DMS79 (cell line): ENCODE measurements around the gene TEX11.
"Not testable (repeated sequence)": the region's sequence is repeated elsewhere in the genome, so short reads cannot be mapped to it uniquely, and the experiment has no call there.

Source experiments
- DNase-seq: peaks from one replicate; lab custom pipeline; 2025; lab: John Stamatoyannopoulos, UW

TEX11 gene

DNA sequence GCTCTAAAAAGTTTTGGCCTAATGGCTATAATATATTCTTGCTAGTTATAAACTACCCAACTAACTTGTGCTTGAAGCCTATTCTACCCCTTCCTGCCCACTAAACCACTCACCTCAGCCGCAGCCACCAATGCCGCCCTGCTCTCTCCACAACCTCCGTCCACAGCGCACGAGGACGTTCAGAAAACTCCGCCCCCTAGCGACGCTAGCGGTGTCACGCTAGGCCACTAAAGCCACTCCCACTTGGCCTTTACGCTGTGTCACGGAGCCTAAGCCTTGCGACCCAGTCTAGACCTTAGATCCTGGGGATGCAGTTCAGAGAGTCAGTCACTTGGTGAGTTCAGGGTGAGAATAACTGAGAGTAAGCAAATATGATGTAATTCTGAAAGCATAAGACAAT lies at the start of gene TEX11:
Gene TEX11, minus strand, starts transcription at position 171 of the 400 bp plus-strand sequence. CDS start 922 bp downstream, outside the sequence.
- DNase-seq, result no peak

GRCh38 chrX:70954871-70955270 lies 46.4 kb upstream of the TEX11 start:
- no peak for DNase-seq

DNA sequence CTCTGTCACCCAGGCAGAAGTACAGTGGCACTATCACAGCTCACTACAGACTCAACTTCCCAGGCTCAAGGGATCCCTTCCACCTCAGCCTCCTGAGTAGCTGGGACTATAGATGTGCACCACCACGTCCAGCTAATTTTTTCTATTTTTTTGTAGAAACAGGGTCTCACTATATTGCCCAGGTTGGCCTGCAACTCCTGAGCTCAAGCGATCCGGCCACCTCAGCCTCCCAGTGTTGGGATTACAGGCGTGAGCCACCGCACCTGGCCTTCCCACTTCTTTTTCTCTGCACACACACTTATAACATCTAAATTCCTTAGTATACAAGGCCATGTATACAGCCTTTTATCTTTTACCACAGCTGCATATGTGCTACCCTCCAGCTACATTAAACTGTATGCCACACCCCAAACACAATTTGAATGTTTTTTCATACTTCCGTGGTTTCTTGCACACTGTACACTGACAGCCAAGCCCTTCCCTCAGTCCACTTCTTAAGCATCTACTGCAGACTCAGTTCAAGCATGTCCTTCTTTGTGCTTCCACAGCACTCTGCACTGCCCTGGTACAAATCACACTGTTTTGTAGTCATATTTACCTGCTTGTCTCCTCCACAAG lies 15.9 kb upstream of the TEX11 start:
- no peak for DNase-seq

DNA sequence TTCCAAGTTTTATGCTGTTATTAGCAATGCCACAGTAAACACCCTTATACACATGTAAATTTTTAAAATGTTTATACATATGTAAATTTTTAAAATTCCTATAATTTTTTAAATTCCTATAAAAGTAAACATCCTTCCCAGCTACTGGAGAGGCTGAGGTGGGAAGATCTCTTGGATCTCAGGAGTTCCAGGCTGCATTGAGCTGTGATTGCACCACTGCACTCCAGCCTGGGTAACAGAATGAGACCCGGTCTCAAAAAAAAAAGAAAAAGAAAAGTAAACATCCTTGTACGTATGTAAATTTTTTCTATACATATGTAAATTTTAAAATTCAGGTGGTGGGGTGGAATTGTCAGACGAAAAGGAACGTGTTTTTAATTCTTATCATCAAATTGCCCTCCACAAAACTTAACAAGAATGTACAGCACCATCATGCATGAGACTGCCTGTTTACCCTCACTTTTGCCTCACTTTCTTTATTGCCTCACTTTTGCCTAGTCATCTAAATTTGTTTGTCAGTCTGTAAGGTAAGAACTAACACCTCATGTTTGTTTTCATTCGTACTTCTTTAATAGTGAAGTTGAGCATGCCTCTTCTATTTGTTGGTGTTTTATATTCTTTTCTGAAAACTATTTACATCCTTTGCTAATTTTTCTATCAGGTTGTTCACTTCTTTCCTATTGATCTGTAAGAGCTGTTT lies 14.4 kb upstream of the TEX11 start:
- DNase-seq, result no peak

DNA sequence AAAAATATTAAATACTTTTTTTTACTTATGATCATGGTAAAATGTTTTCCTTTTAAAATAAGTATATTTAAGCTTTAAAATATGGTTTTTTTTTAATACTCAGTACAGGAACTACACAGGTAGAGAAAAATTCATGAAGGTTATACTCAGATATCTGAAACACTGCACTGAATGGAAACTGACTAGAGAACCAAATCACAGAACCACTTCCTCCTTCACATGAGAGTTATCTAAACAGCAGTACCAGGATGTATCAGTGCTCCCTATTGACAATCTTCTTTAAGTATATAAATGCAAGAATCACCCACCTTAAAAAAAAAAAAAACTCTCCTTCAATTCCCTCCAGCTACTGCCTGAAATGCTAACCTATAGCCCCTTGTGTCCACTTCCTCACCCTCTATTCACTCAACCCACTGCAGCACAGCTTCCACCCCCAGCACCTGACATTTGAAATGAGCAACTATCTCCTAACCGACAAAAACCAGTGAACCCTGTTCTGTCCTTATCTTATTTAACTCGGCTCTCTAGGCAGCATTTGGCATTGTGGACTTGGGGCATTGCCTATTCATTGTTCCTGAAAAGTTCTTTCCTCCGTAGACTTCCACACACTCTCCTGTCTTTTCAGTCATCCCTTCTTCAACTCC lies 13.3 kb upstream of the TEX11 start:
- DNase-seq, result no peak

- DNase-seq, result no peak
Observed at GRCh38 chrX:70916754-70917153, 8.2 kb upstream of the TEX11 start.

- no peak for DNase-seq
Observed at GRCh38 chrX:70907900-70908299, 611 bp downstream of the TEX11 start.

GRCh38 chrX:70901465-70901864 lies 7.0 kb downstream of the TEX11 start:
- no peak for DNase-seq

- not testable (repeated sequence) for DNase-seq
Observed at GRCh38 chrX:70890441-70890840, 18.1 kb downstream of the TEX11 start.

GRCh38 chrX:70878902-70879301 lies 29.6 kb downstream of the TEX11 start:
- DNase-seq, result no peak

- DNase-seq, result no peak
Observed at GRCh38 chrX:70852294-70852693, 56.2 kb downstream of the TEX11 start.

DNA sequence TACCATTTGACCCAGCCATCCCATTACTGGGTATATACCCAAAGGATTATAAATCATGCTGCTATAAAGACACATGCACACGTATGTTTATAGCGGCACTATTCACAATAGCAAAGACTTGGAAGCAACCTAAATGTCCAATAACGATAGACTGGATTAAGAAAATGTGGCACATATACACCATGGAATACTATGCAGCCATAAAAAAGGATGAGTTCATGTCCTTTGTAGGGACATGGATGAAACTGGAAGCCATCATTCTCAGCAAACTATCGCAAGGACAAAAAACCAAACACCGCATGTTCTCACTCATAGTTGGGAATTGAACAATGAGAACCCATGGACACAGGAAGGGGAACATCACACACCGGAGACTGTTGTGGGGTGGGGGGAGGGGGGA lies 64.4 kb downstream of the TEX11 start:
- not testable (repeated sequence) for DNase-seq

DNA sequence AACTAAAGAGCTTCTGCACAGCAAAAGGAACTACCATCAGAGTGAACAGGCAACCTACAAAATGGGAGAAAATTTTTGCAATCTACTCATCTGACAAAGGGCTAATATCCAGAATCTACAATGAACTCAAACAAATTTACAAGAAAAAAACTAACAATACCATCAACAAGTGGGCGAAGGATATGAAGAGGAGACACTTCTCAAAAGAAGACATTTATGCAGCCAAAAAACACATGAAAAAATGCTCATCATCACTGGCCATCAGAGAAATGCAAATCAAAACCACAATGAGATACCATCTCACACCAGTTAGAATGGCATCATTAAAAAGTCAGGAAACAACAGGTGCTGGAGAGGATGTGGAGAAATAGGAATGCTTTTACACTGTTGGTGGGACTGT lies 64.9 kb downstream of the TEX11 start:
- not testable (repeated sequence) for DNase-seq

DNA sequence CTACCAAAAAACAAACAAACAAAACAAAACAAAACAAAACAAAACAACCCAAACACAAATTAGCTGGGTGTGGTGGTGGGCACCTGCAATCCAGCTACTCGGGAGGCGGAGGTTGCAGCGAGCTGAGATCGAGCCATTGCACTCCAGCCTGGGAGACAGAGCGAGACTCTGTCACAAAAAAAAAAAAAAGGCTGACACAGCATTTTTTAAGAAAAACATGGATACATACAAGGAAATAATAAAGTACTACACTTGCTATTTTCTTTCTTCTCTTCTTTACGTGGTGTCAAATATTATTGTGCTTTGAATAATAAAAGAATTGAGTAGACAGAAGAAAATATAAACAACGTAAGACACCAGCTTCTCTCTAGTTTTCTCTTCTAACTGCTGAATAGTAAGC lies 73.9 kb downstream of the TEX11 start:
- no peak for DNase-seq

DNA sequence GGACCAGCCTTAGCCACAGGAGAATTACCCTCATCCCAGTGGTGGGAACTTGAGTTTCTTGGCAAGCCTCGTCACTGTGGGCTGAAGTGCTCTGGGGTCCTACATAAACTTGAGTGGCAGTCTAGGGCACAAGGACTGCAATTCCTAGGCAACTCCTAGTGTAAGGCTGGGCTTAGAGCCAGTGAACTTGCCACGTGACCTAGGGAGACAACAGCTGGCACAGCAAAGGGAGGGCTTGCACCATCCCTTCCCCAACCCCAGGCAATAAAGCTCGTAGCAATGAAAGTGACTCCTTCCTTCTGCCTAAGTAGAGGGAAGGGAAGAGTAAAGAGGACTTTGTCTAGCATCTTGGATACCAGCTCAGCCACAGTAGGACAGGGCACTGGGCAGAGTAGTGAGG lies 81.8 kb downstream of the TEX11 start:
- DNase-seq, result peak; percentile 42

- no peak for DNase-seq
Observed at GRCh38 chrX:70825366-70825765, 83.1 kb downstream of the TEX11 start.

- DNase-seq, result no peak
Observed at GRCh38 chrX:70808942-70809940, 99.3 kb downstream of the TEX11 start.

GRCh38 chrX:70806081-70806480 lies 102.4 kb downstream of the TEX11 start:
- no peak for DNase-seq

GRCh38 chrX:70796742-70797141 lies 111.8 kb downstream of the TEX11 start:
- not testable (repeated sequence) for DNase-seq

GRCh38 chrX:70774223-70774622 lies 134.3 kb downstream of the TEX11 start:
- no peak for DNase-seq

GRCh38 chrX:70769659-70770227 lies 138.8 kb downstream of the TEX11 start:
- no peak for DNase-seq

GRCh38 chrX:70762285-70762684 lies 146.2 kb downstream of the TEX11 start:
- DNase-seq, result no peak
